GM12878 (cell line): ENCODE data around the gene RSRP1. TPM values are rescaled to one million over a fixed set of nuclear protein-coding genes. Genes with fewer than 3 reads are reported as not detected.

Experiments
- ATAC-seq: fragments of 200-7000 bp; cut with Tn5 transposase; 3 replicates; pipeline ENCODE4 v1.9.1; 2020; ENCODE audit warnings: mild to moderate bottlenecking, moderate library complexity
- BruUV-seq: library from RNA; stranded (reverse); fragments of 400-500 nt; replicated peaks from 2 replicates; lab custom pipeline; 2021; lab: Mats Ljungman, UMichigan
- CTCF ChIA-PET: fragments of 300-600 bp; sonication (Branson Sonifier 250); formaldehyde crosslinking; extraction: SDS; loops from one replicate; lab custom pipeline; 2021; ENCODE audit warnings: inconsistent platforms; lab: Yijun Ruan, JAX
- POLR2A ChIA-PET: fragments of 350-600 bp; formaldehyde crosslinking; extraction: SDS; loops from one replicate; lab custom pipeline; 2021; ENCODE audit warnings: inconsistent platforms; lab: Charles Lee
- RAD21 ChIA-PET: fragments of 300-600 bp; sonication (Branson Sonifier 250); formaldehyde crosslinking; loops from one replicate; lab custom pipeline; 2023; ENCODE audit warnings: antibody characterized with exemption; ENCODE audit not compliant: unreplicated experiment; lab: Charles Lee
- SMC1A ChIA-PET: fragments of 300-600 bp; sonication (Branson Sonifier 250); formaldehyde crosslinking; loops from one replicate; lab custom pipeline; 2023; ENCODE audit not compliant: unreplicated experiment, uncharacterized antibody; lab: Charles Lee
- DNase-seq: peaks from one replicate; pipeline ENCODE4 v3.0.0-alpha.2; 2011; ENCODE audit warnings: low read depth, low spot score
- FAIRE-seq: peaks from 3 replicates; lab custom pipeline; 2011; peaks lifted over from hg19 to GRCh38; lab: Jason Lieb, UNC
- H2AFZ ChIP-seq: 2 replicates; pipeline ENCODE4 v1.6.0; 2011; ENCODE audit warnings: low read depth, low read length, control low read depth; ENCODE audit not compliant: control insufficient read depth
- H3K27ac ChIP-seq: 2 replicates; pipeline ENCODE4 v1.5.1; 2011; ENCODE audit warnings: control low read depth; ENCODE audit not compliant: control insufficient read depth, insufficient read depth
- H3K27me3 ChIP-seq, 2 experiments: replicated peaks in 1 of 2; 2 replicates each; pipeline versions ENCODE4 v1.6.0 to v1.6.1; 2011; ENCODE audit warnings: low read length in 1 of 2; ENCODE audit not compliant: control insufficient read depth in 2 of 2, insufficient read depth in 2 of 2
- H3K36me3 ChIP-seq, 2 experiments: 2 replicates each; pipeline ENCODE4 v1.5.1; 2011; ENCODE audit warnings: low read length in 1 of 2; ENCODE audit not compliant: control insufficient read depth in 2 of 2, insufficient read depth in 2 of 2
- H3K4me1 ChIP-seq: 2 replicates; pipeline ENCODE4 v1.6.1; 2011; ENCODE audit warnings: mild to moderate bottlenecking, low read length, moderate library complexity, mixed read lengths; ENCODE audit not compliant: control insufficient read depth, insufficient read depth
- H3K4me2 ChIP-seq: 2 replicates; pipeline ENCODE4 v1.6.0; 2011; ENCODE audit warnings: control low read depth; ENCODE audit not compliant: control insufficient read depth, insufficient read depth
- H3K4me3 ChIP-seq: fragments of 200-600 bp; sonication (generic); 2 replicates; pipeline ENCODE4 v1.5.1; 2016
- H3K79me2 ChIP-seq: 2 replicates; pipeline ENCODE4 v1.6.0; 2011; ENCODE audit warnings: low read length; ENCODE audit not compliant: control insufficient read depth, insufficient read depth
- H3K9ac ChIP-seq: 2 replicates; pipeline ENCODE4 v1.8.0; 2011; ENCODE audit warnings: low read length, control low read depth, mixed read lengths; ENCODE audit not compliant: control insufficient read depth, insufficient read depth
- H3K9me3 ChIP-seq: replicated peaks from 3 replicates; pipeline ENCODE4 v1.5.1; 2011; ENCODE audit warnings: mild to moderate bottlenecking, low read length; ENCODE audit not compliant: control insufficient read depth, insufficient read depth
- H4K20me1 ChIP-seq: 2 replicates; pipeline ENCODE4 v1.6.0; 2011; ENCODE audit not compliant: control insufficient read depth, insufficient read depth
- ATF7 ChIP-seq: fragments of 450-650 bp; IDR thresholded peaks from 2 replicates; pipeline ENCODE4 v1.6.1; 2016; ENCODE audit warnings: low read depth, mild to moderate bottlenecking
- GABPA ChIP-seq: IDR thresholded peaks from 2 replicates; pipeline ENCODE4 v1.6.1; 2014; ENCODE audit warnings: antibody characterized with exemption, low read depth, mild to moderate bottlenecking, inconsistent platforms
- NFYA ChIP-seq: IDR thresholded peaks from 2 replicates; pipeline ENCODE4 v1.6.1; 2011; ENCODE audit warnings: low read depth, mild to moderate bottlenecking, low read length, improper control_type of control experiment, borderline replicate concordance
- NR2C1 ChIP-seq: fragments of 450-650 bp; IDR thresholded peaks from 2 replicates; pipeline ENCODE4 v1.6.1; 2017; ENCODE audit warnings: antibody characterized with exemption, mild to moderate bottlenecking, moderate library complexity
- SPI1 ChIP-seq: IDR thresholded peaks from 2 replicates; pipeline ENCODE4 v1.6.1; 2011; ENCODE audit warnings: low read depth, mild to moderate bottlenecking, low read length, moderate library complexity, borderline replicate concordance; ENCODE audit not compliant: insufficient read depth
- WGBS: methylation state at CpG from one replicate; pipeline ENCODE4 v1.1.6; 2016; ENCODE audit warnings: low lambda C conversion rate; ENCODE audit not compliant: insufficient replicate concordance, insufficient coverage; ENCODE audit errors: missing lambda C conversion rate; 5-methylcytosine and 5-hydroxymethylcytosine counted together
- in situ Hi-C: fragments of 300-500 bp; cut with MboI; formaldehyde crosslinking; loops from 9 replicates; pipeline ENCODE4 v1.14.3; 2018; ENCODE audit warnings: mixed read lengths
- intact Hi-C: fragments of 100-400 bp; cut with micrococcal nuclease; formaldehyde crosslinking; loops from one replicate; pipeline ENCODE4 v1.14.2; 2022; ENCODE audit not compliant: unreplicated experiment
- polyA plus RNA-seq, 11 experiments: library from polyadenylated mRNA; depleted of rRNA in 4 of 11; unstranded in 6 of 11; stranded (reverse) in 5 of 11; fragments of >200 nt; fragmentation: Nextera tagmentation in 4 of 11; fragmentation: Illumina TruSeq in 1 of 11; extraction: Ambion mirVana in 4 of 11; extraction: Trizol in 1 of 11; gene quantifications; 1 replicate in 1 of 11; 2 replicates in 10 of 11; pipeline versions ENCODE4 v1.2.1 to v1.2.3, GENCODE V29; 2011 to 2016; ENCODE audit warnings: inconsistent platforms in 2 of 11, missing spikeins in 2 of 11, low read depth in 1 of 11
- total RNA-seq, 4 experiments: library from RNA; depleted of rRNA in 3 of 4; stranded (reverse); fragments of >200 nt in 3 of 4; fragmentation: Illumina TruSeq in 1 of 4; extraction: Trizol in 1 of 4; gene quantifications; 2 replicates each; pipeline versions ENCODE4 v1.2.1 to v1.2.3, GENCODE V29; 2013 to 2021
- TF ChIP-seq, protein P1 (sequence below): fragments of 450-650 bp; IDR thresholded peaks from 2 replicates; pipeline ENCODE4 v1.6.1; 2018; ENCODE audit warnings: mild to moderate bottlenecking, low read depth, moderate library complexity; ENCODE audit not compliant: partially characterized antibody
- TF ChIP-seq, protein P2 (sequence below): fragments of 450-650 bp; IDR thresholded peaks from 2 replicates; pipeline ENCODE4 v1.6.1; 2017; ENCODE audit warnings: low read depth, mild to moderate bottlenecking, moderate library complexity
- TF ChIP-seq, protein P3 (sequence below): fragments of 450-650 bp; IDR thresholded peaks from 2 replicates; pipeline ENCODE4 v1.6.1; 2016; ENCODE audit warnings: mild to moderate bottlenecking
- TF ChIP-seq, protein P4 (sequence below): IDR thresholded peaks from 2 replicates; pipeline ENCODE4 v1.6.1; 2011; ENCODE audit warnings: low read depth, low read length, improper control_type of control experiment, borderline replicate concordance

Gene RSRP1
- total and polyA plus RNA-seq, 10 of the 15 experiments (the other 5 are each of a cell fraction or from before 2014, with no cell fraction given): 23.5 to 128 (median 90.0) TPM

DNA sequence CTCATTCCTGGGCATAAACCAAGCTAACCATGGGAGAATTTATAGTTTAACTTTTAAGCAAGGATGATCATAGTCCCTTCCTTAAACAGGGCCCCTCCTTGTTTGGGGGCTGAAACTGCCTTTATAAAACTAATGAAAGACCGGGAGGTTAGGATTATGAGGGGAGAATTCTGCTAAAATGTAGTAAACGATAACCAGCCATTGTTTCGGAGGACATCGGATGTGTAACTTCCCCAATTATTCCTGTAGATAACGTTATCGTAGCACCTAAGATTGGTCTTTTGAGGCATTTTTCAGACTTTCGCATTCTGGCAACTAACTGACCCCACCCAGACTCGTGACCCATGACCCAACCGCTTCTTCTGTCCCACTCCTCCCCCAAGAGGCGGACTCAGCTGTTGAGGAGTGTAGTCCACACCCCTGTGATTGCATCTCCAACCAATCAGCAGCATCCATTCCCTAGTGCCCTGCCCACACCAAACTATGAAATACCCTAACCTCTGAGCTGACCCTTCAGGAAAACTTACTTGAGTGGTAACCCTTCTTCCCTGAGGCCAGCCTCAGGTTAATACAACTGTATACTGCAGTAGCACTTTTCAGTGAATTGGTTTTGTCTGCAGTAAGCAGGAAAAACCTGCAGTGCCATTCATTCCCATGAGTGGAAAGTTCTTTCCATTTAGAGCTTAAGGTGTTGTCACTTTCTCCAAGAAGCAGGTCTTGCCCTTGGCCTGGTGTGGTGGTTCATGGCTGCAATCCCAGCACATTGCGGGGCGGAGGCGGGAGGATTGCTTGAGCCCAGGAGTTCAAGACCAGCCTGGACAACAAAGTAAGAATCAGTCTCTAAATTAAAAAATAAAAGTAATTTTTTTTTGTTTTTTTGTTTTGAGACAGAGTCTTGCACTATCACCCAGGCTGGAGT is 14.1 kb downstream of the RSRP1 start:
- SMC1A ChIA-PET: interaction anchor here (1.0 to 2.0 kb wide), 7 partner anchors 10 to 402 kb away, joined by 3 to 6 read pairs (median 4); partner anchors contain the start of genes RSRP1 and TMEM50A
- BruUV-seq: TSS peak; percentile 99
- H4K20me1 ChIP-seq: no peaks in the 10 kb centered on the region
- WGBS: 24% methylated on average over 13 of the region's 13 CpGs
- FAIRE-seq (peak; percentile 72), DNase-seq (peak; percentile 72), ATAC-seq (peak; percentile 92)
- RAD21 ChIA-PET: interaction anchor here (1.0 to 2.0 kb wide), 7 partner anchors 7 to 403 kb away, joined by 3 to 6 read pairs (median 3); no protein-coding TSS in a partner anchor
- CTCF ChIA-PET: interaction anchor here (0.6 to 2.6 kb wide), 6 partner anchors 9 to 385 kb away, joined by 3 to 12 read pairs (median 6); no protein-coding TSS in a partner anchor
- POLR2A ChIA-PET: interaction anchor here (0.5 to 3.0 kb wide), 14 partner anchors 8 to 591 kb away, joined by 3 to 17 read pairs (median 3); partner anchors contain the start of genes CLIC4, MACO1 and RSRP1
- H2AFZ ChIP-seq: peak overlapping the region; percentile 72
- H3K79me2 ChIP-seq: peaks cover 38% of the 10 kb centered on the region
- in situ Hi-C loops: loop anchor here (25.0 kb wide), 1 partner anchor 1446 kb away; the partner anchor contains the start of genes LYPLA2 and PITHD1
- peaks cover 0 to 19% of the 10 kb centered on the region in 2 experiments; a peak in 2 of 4 replicates for H3K36me3 ChIP-seq
- peak overlapping the region; percentile 56 for H3K4me2 ChIP-seq
- H3K9ac ChIP-seq: peak overlapping the region; percentile 88
- intact Hi-C loops: no loop called here
- H3K4me1 ChIP-seq: peaks cover 19% of the 10 kb centered on the region
- no peaks in the 10 kb centered on the region for H3K27me3 ChIP-seq
- peak overlapping the region; percentile 88 for H3K4me3 ChIP-seq
- H3K27ac ChIP-seq: peak overlapping the region; percentile 88
- H3K9me3 ChIP-seq: no peaks in the 10 kb centered on the region
- TF ChIP-seq, protein P1, sequence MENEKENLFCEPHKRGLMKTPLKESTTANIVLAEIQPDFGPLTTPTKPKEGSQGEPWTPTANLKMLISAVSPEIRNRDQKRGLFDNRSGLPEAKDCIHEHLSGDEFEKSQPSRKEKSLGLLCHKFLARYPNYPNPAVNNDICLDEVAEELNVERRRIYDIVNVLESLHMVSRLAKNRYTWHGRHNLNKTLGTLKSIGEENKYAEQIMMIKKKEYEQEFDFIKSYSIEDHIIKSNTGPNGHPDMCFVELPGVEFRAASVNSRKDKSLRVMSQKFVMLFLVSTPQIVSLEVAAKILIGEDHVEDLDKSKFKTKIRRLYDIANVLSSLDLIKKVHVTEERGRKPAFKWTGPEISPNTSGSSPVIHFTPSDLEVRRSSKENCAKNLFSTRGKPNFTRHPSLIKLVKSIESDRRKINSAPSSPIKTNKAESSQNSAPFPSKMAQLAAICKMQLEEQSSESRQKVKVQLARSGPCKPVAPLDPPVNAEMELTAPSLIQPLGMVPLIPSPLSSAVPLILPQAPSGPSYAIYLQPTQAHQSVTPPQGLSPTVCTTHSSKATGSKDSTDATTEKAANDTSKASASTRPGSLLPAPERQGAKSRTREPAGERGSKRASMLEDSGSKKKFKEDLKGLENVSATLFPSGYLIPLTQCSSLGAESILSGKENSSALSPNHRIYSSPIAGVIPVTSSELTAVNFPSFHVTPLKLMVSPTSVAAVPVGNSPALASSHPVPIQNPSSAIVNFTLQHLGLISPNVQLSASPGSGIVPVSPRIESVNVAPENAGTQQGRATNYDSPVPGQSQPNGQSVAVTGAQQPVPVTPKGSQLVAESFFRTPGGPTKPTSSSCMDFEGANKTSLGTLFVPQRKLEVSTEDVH: no peak
- TF ChIP-seq, protein P2, sequence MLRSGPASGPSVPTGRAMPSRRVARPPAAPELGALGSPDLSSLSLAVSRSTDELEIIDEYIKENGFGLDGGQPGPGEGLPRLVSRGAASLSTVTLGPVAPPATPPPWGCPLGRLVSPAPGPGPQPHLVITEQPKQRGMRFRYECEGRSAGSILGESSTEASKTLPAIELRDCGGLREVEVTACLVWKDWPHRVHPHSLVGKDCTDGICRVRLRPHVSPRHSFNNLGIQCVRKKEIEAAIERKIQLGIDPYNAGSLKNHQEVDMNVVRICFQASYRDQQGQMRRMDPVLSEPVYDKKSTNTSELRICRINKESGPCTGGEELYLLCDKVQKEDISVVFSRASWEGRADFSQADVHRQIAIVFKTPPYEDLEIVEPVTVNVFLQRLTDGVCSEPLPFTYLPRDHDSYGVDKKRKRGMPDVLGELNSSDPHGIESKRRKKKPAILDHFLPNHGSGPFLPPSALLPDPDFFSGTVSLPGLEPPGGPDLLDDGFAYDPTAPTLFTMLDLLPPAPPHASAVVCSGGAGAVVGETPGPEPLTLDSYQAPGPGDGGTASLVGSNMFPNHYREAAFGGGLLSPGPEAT: no peak
- TF ChIP-seq ATF7: peak; percentile 58; the same call in 1 of the 2 replicates
- TF ChIP-seq GABPA: no peak
- no peak for TF ChIP-seq SPI1
- peak; percentile 87 for TF ChIP-seq NR2C1
- TF ChIP-seq, protein P3, sequence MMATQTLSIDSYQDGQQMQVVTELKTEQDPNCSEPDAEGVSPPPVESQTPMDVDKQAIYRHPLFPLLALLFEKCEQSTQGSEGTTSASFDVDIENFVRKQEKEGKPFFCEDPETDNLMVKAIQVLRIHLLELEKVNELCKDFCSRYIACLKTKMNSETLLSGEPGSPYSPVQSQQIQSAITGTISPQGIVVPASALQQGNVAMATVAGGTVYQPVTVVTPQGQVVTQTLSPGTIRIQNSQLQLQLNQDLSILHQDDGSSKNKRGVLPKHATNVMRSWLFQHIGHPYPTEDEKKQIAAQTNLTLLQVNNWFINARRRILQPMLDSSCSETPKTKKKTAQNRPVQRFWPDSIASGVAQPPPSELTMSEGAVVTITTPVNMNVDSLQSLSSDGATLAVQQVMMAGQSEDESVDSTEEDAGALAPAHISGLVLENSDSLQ: no peak
- TF ChIP-seq, protein P4, sequence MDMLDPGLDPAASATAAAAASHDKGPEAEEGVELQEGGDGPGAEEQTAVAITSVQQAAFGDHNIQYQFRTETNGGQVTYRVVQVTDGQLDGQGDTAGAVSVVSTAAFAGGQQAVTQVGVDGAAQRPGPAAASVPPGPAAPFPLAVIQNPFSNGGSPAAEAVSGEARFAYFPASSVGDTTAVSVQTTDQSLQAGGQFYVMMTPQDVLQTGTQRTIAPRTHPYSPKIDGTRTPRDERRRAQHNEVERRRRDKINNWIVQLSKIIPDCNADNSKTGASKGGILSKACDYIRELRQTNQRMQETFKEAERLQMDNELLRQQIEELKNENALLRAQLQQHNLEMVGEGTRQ: peak; percentile 40; the same call in 1 of the 2 replicates
- TF ChIP-seq NFYA: no peak
